Transverse colon (tissue), 4 donors: ENCODE measurements around the gene SHC3. TPM values are rescaled to one million over a fixed set of nuclear protein-coding genes. Genes with fewer than 3 reads are reported as not detected.

Experiments
- DNase-seq: peaks from one replicate; pipeline ENCODE4 v3.0.0-alpha.2; 2019
- H3K27ac ChIP-seq, 4 donors: fragments of 200-600 bp; sonication (generic); 2 replicates each; pipeline ENCODE4 v1.5.1; 2016 to 2018; ENCODE audit warnings: inconsistent platforms in 4 of 4
- H3K27me3 ChIP-seq: fragments of 200-600 bp; sonication (generic); 2 replicates; pipeline ENCODE4 v1.5.1; 2017; ENCODE audit warnings: inconsistent platforms
- H3K36me3 ChIP-seq, 4 donors: fragments of 200-600 bp; sonication (generic); 2 replicates each; pipeline ENCODE4 v1.5.1; 2017 to 2019; ENCODE audit warnings: inconsistent platforms in 4 of 4
- H3K4me1 ChIP-seq, 4 donors: fragments of 200-600 bp; sonication (generic); 2 replicates each; pipeline ENCODE4 v1.5.1; 2017 to 2020; ENCODE audit warnings: inconsistent platforms in 4 of 4
- H3K4me3 ChIP-seq, 4 donors: fragments of 200-600 bp; sonication (generic); 1 replicate in 1 of 4; 2 replicates in 3 of 4; pipeline versions ENCODE4 v1.5.1 to v1.6.1; 2017 to 2019; ENCODE audit warnings: inconsistent platforms in 4 of 4
- H3K9me3 ChIP-seq, 2 donors: fragments of 200-600 bp; sonication (generic); 2 replicates each; pipeline ENCODE4 v1.5.1; 2017 to 2019; ENCODE audit warnings: inconsistent platforms in 2 of 2
- CTCF ChIP-seq, 5 experiments: fragments of 200-600 bp in 3 of 5; fragments of 450-650 bp in 2 of 5; sonication (generic) in 3 of 5; IDR thresholded peaks; 1 replicate in 2 of 5; 2 replicates in 3 of 5; pipeline ENCODE4 v1.5.1; 2016 to 2017; ENCODE audit warnings: antibody characterized with exemption in 5 of 5, inconsistent platforms in 3 of 5, mild to moderate bottlenecking in 2 of 5, moderate library complexity in 1 of 5
- EP300 ChIP-seq: sonication (generic); formaldehyde crosslinking; IDR thresholded peaks from one replicate; pipeline ENCODE4 v1.6.1; 2017; ENCODE audit warnings: antibody characterized with exemption, low read depth
- POLR2A ChIP-seq: fragments of 450-650 bp; IDR thresholded peaks from one replicate; pipeline ENCODE4 v1.6.1; 2016; ENCODE audit warnings: antibody characterized with exemption, mild to moderate bottlenecking, moderate library complexity
- POLR2AphosphoS5 ChIP-seq, 3 donors: sonication (generic); formaldehyde crosslinking; IDR thresholded peaks; one replicate each; pipeline ENCODE4 v1.6.1; 2016; ENCODE audit warnings: antibody characterized with exemption in 3 of 3
- WGBS, 2 donors: methylation state at CpG; one replicate each; pipeline ENCODE4 v1.1.5; 2018; ENCODE audit warnings: low coverage in 1 of 2; 5-methylcytosine and 5-hydroxymethylcytosine counted together
- in situ Hi-C, 4 donors: fragments of 200-750 bp; cut with MboI; loops; one replicate each; pipeline versions ENCODE4 v1.15.0 to v1.15.1; 2017; ENCODE audit warnings: low sequenced_read_pairs in 3 of 4, low pct_ligation_motif_present in 1 of 4, low pct_unique_long_range_greater_than_20kb in 1 of 4
- intact Hi-C: fragments of 100-400 bp; cut with DNase I; formaldehyde crosslinking; loops from one replicate; pipeline ENCODE4 v1.15.1; 2023; ENCODE audit warnings: low total_unique reads
- total RNA-seq, 4 donors: library from RNA; depleted of rRNA; stranded (reverse); fragments of >200 nt; gene quantifications; one replicate each; pipeline ENCODE4 v1.1.0, GENCODE V29; 2016

Gene SHC3
- total RNA-seq, 4 donors from 2014 or later = 1.1 to 4.8 (median 2.7) TPM

DNA sequence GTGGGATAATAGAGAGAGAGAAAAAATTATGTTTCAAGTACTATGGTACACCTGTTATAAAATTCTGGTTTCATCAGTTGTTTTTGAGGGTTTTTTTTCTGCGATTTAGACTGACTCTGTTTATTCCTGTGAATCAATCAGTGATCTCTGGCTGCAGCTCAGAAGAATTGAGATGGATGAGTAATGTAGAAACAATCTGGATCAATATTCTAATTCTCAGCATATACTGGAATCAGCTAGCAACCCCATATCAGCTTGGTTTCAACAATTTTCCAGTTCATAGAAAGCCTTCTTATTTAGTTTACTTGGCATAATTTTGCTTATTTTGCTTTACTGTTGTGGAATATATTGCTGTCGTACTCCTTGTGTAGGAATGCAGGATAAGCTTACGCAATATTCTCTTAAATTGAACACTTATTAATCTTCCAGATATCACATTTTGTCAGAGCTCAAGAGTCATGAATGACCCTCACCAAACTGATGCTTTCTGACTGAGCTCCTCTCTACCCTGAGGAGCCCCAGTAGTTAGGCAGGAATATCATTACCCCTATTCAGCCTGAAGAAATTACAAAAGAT is 42.9 kb downstream of the SHC3 start:
- no peak for TF ChIP-seq CTCF (IDR thresholded peaks at IDR 0.05)
- no peak for TF ChIP-seq POLR2A
- no peak for TF ChIP-seq EP300
- TF ChIP-seq POLR2AphosphoS5 (IDR thresholded peaks at IDR 0.05) = no peak
- H3K4me3 ChIP-seq = no peak overlapping the region
- H3K27me3 ChIP-seq = no peaks in the 10 kb centered on the region
- in situ Hi-C loops (no loop called here), intact Hi-C loops (no loop called here)
- H3K36me3 ChIP-seq = no peaks in the 10 kb centered on the region
- no peak for DNase-seq
- WGBS, 2 donors = 86 to 91% methylated on average over 3 of the region's 3 CpGs
- peaks cover 0 to 11% (median 2%) of the 10 kb centered on the region in 4 donors for H3K4me1 ChIP-seq
- H3K9me3 ChIP-seq = no peaks in the 10 kb centered on the region
- H3K27ac ChIP-seq = no peak overlapping the region

- no peak overlapping the region for H3K4me3 ChIP-seq
- peaks cover 0 to 11% (median 2%) of the 10 kb centered on the region in 4 donors for H3K4me1 ChIP-seq
- in situ Hi-C loops (no loop called here), intact Hi-C loops (no loop called here)
- H3K36me3 ChIP-seq = no peaks in the 10 kb centered on the region
- TF ChIP-seq POLR2AphosphoS5 (IDR thresholded peaks at IDR 0.05) (no peak), POLR2A (no peak), CTCF (IDR thresholded peaks at IDR 0.05) (no peak), EP300 (no peak)
- WGBS, 2 donors = 77 to 92% methylated on average over 1 of the region's 1 CpG
- no peaks in the 10 kb centered on the region for H3K27me3 ChIP-seq
- no peak for DNase-seq
- no peak overlapping the region for H3K27ac ChIP-seq
- H3K9me3 ChIP-seq = no peaks in the 10 kb centered on the region
Measured at GRCh38 chr9:89134709-89135108, 43.9 kb downstream of the SHC3 start.

GRCh38 chr9:89122949-89123348 is 55.7 kb downstream of the SHC3 start:
- in situ Hi-C loops = no loop called here
- Histone ChIP-seq H3K4me1 (no peaks in the 10 kb centered on the region), H3K4me3 (no peak overlapping the region), H3K27ac (no peak overlapping the region), H3K27me3 (no peaks in the 10 kb centered on the region), H3K36me3 (no peaks in the 10 kb centered on the region), H3K9me3 (no peaks in the 10 kb centered on the region)
- DNase-seq = no peak
- intact Hi-C loops = no loop called here
- WGBS, 2 donors = 79 to 80% methylated on average over 2 of the region's 2 CpGs
- TF ChIP-seq POLR2A = no peak
- no peak for TF ChIP-seq CTCF (IDR thresholded peaks at IDR 0.05)
- TF ChIP-seq POLR2AphosphoS5 (IDR thresholded peaks at IDR 0.05) = no peak
- no peak for TF ChIP-seq EP300

GRCh38 chr9:89120704-89121103 is 57.9 kb downstream of the SHC3 start:
- in situ Hi-C loops = no loop called here
- intact Hi-C loops = no loop called here
- TF ChIP-seq POLR2A (no peak), CTCF (IDR thresholded peaks at IDR 0.05) (no peak), EP300 (no peak), POLR2AphosphoS5 (IDR thresholded peaks at IDR 0.05) (no peak)
- H3K36me3 ChIP-seq = no peaks in the 10 kb centered on the region
- H3K4me3 ChIP-seq = no peak overlapping the region
- 90 to 93% methylated on average over 3 of the region's 3 CpGs for WGBS, 2 donors
- H3K9me3 ChIP-seq = no peaks in the 10 kb centered on the region
- no peaks in the 10 kb centered on the region for H3K27me3 ChIP-seq
- H3K4me1 ChIP-seq = no peaks in the 10 kb centered on the region
- H3K27ac ChIP-seq = no peak overlapping the region
- DNase-seq = no peak
